Mesothelial cell of epicardium (in vitro differentiated cells): ENCODE measurements around the gene NSDHL. TPM values are rescaled to one million over a fixed set of nuclear protein-coding genes. Genes with fewer than 3 reads are reported as not detected.

Experiments
- DNase-seq, 2 experiments: peaks; one replicate each; pipeline ENCODE4 v3.0.0; 2021; ENCODE audit warnings: low spot score in 2 of 2; ENCODE audit not compliant: unreplicated experiment in 2 of 2
- H3K27ac Mint-ChIP-seq: 2 replicates; pipeline ENCODE4 v1.8.0; 2021; ENCODE audit warnings: mixed read lengths
- H3K27me3 Mint-ChIP-seq: 2 replicates; pipeline ENCODE4 v1.8.0; 2021; ENCODE audit warnings: low read depth, mixed read lengths
- H3K36me3 Mint-ChIP-seq: 2 replicates; pipeline ENCODE4 v1.8.0; 2021; ENCODE audit warnings: mixed read lengths
- H3K4me1 Mint-ChIP-seq: 2 replicates; pipeline ENCODE4 v1.8.0; 2021; ENCODE audit warnings: mixed read lengths
- H3K4me3 Mint-ChIP-seq: 2 replicates; pipeline ENCODE4 v1.8.0; 2021; ENCODE audit warnings: mild to moderate bottlenecking, moderate library complexity, mixed read lengths
- H3K9me3 Mint-ChIP-seq: 2 replicates; pipeline ENCODE4 v1.8.0; 2021; ENCODE audit warnings: mixed read lengths
- CTCF ChIP-seq: fragments of 200-600 bp; sonication (generic); IDR thresholded peaks from one replicate; pipeline ENCODE4 v1.5.0; 2021; ENCODE audit warnings: antibody characterized with exemption; ENCODE audit not compliant: unreplicated experiment
- total RNA-seq: library from RNA; stranded (reverse); gene quantifications from 3 replicates; pipeline ENCODE4 v1.2.1, GENCODE V29; 2021

The NSDHL gene
- total RNA-seq, 1 donor from 2014 or later = 21.0 TPM

DNA sequence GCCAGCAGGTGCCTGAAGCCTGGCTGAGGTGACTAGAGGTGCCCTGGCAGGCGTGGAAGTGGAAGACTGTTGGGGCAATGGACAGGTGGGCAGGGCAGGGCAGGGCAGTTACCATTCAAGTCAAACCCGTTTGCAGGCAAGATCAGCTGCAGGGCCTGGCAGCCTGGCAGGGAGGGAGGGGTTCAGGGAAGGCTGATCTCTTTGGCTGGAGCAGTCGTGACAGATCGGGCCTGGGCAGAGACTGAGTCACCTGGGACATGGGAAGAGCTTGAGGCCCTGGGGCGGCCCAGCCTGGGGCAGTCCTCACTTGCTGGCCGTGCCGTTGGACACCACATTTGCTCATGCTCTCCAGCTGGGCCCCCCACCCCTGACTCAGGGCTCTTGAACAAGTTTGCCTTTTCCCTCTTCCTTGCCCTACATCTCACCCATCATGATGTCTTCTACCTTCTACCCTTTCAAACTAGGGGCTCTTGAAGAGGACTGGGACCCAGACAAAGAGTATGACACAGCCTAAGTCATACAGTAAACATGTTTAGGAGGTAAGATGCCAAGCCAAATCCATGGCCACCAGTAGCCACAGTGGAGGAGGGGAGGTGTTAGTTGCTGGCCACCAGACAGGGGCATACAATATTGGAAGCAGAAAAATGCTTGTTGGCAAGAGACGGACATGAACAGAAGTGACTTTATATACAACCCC, 65.0 kb downstream of the NSDHL start:
- H3K27ac Mint-ChIP-seq = peak overlapping the region; percentile 52
- H3K36me3 Mint-ChIP-seq = no peaks in the 10 kb centered on the region
- H3K27me3 Mint-ChIP-seq = no peaks in the 10 kb centered on the region
- no peak for TF ChIP-seq CTCF
- no peak overlapping the region for H3K4me3 Mint-ChIP-seq
- no peak for DNase-seq
- H3K9me3 Mint-ChIP-seq = peaks cover 17% of the 10 kb centered on the region
- H3K4me1 Mint-ChIP-seq = peaks cover 21% of the 10 kb centered on the region

DNA sequence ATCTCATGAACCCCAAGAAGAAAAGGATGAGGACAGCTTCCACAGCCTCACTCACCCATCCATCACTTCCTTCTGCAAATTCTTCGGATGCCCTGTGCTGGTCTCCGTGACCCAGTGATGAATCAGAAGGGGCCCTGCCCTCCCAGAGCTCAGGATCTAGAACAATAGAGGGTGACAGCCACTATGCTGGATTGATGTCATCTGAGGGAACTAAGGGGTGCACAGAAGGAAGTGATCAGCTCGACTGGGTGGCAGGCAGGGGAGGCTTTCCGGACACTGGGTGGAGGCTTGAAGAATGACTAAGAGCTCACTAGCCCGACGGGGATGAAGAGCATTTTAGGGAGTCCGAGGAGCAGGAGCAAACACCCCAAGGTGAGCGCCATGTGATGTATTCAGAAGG, 65.6 kb downstream of the NSDHL start:
- H3K9me3 Mint-ChIP-seq = peaks cover 14% of the 10 kb centered on the region
- no peaks in the 10 kb centered on the region for H3K27me3 Mint-ChIP-seq
- no peaks in the 10 kb centered on the region for H3K36me3 Mint-ChIP-seq
- no peak for TF ChIP-seq CTCF
- no peak for DNase-seq
- H3K4me3 Mint-ChIP-seq = peak overlapping the region; percentile 51
- peaks cover 23% of the 10 kb centered on the region for H3K4me1 Mint-ChIP-seq
- peak overlapping the region; percentile 77 for H3K27ac Mint-ChIP-seq

GRCh38 chrX:152897222-152898131, 66.6 kb downstream of the NSDHL start, which contains the start of gene ZNF185:
TSS of gene ZNF185 (plus strand) at chrX:152898067. CDS start at chrX:152914490, 16,423 bp downstream.
- peak within 1 kb of the TSS; percentile 77 for H3K27ac Mint-ChIP-seq
- peaks cover 16% of the 10 kb centered on the region for H3K9me3 Mint-ChIP-seq
- no peaks in the 10 kb centered on the region for H3K27me3 Mint-ChIP-seq
- peak; percentile 69 to 78 for DNase-seq
- peak within 1 kb of the TSS; percentile 54 for H3K4me3 Mint-ChIP-seq
- H3K4me1 Mint-ChIP-seq = peaks cover 28% of the 10 kb centered on the region
- TF ChIP-seq CTCF = no peak
- no peaks in the 10 kb centered on the region for H3K36me3 Mint-ChIP-seq

GRCh38 chrX:152898442-152898841, 67.6 kb downstream of the NSDHL start:
- H3K4me3 Mint-ChIP-seq = peak overlapping the region; percentile 54
- DNase-seq = no peak
- no peaks in the 10 kb centered on the region for H3K36me3 Mint-ChIP-seq
- H3K9me3 Mint-ChIP-seq = peaks cover 16% of the 10 kb centered on the region
- no peak overlapping the region for H3K27ac Mint-ChIP-seq
- TF ChIP-seq CTCF = no peak
- peaks cover 29% of the 10 kb centered on the region for H3K4me1 Mint-ChIP-seq
- no peaks in the 10 kb centered on the region for H3K27me3 Mint-ChIP-seq

GRCh38 chrX:152899111-152899873, 68.4 kb downstream of the NSDHL start:
- Mint-ChIP-seq H3K36me3 (no peaks in the 10 kb centered on the region), H3K4me1 (peaks cover 25% of the 10 kb centered on the region), H3K9me3 (peaks cover 16% of the 10 kb centered on the region), H3K27me3 (no peaks in the 10 kb centered on the region), H3K27ac (no peak overlapping the region), H3K4me3 (peak overlapping the region; percentile 54)
- no peak for TF ChIP-seq CTCF
- DNase-seq = no peak
